Caco-2 (cell line): ENCODE results near the gene RPUSD4. TPM values are rescaled to one million over a fixed set of nuclear protein-coding genes. Genes with fewer than 3 reads are reported as not detected.
A peak's percentile ranks its signal among the peaks of the same experiment; 100 is the strongest.

ENCODE experiments used
- BruUV-seq: library from RNA; stranded (reverse); fragments of 400-500 nt; replicated peaks from 2 replicates; lab custom pipeline; 2021; lab: Mats Ljungman, UMichigan
- CTCF ChIA-PET: fragments of 300-600 bp; sonication (Branson Sonifier 250); formaldehyde crosslinking; loops from one replicate; lab custom pipeline; 2022; ENCODE audit warnings: antibody characterized with exemption; lab: Charles Lee
- POLR2A ChIA-PET: fragments of 300-600 bp; sonication (Branson Sonifier 250); formaldehyde crosslinking; loops from one replicate; lab custom pipeline; 2022; ENCODE audit warnings: antibody characterized with exemption; lab: Charles Lee
- DNase-seq, 2 experiments: peaks; one replicate each; pipeline versions ENCODE4 v3.0.0 to v3.0.0-alpha.2; 2020 to 2022
- H3K27me3 ChIP-seq: replicated peaks from 2 replicates; pipeline ENCODE4 v1.6.0; 2011; ENCODE audit warnings: low read length; ENCODE audit not compliant: control insufficient read depth, insufficient read depth
- H3K36me3 ChIP-seq: 2 replicates; pipeline ENCODE4 v1.5.1; 2011; ENCODE audit warnings: low read length; ENCODE audit not compliant: control insufficient read depth, insufficient read depth
- H3K4me1 ChIP-seq: fragments of 250-450 bp; sonication (Bioruptor Pico); 2 replicates; pipeline ENCODE4 v1.5.1; 2020; ENCODE audit warnings: mild to moderate bottlenecking
- H3K4me3 ChIP-seq: 2 replicates; pipeline ENCODE4 v1.5.1; 2011; ENCODE audit warnings: low read depth, mild to moderate bottlenecking, control low read depth, low read length
- H3K9me3 ChIP-seq: fragments of 250-450 bp; sonication (Bioruptor Pico); 2 replicates; pipeline ENCODE4 v1.5.1; 2020; ENCODE audit warnings: mild to moderate bottlenecking, moderate library complexity
- H3K27ac Mint-ChIP-seq: one replicate; pipeline ENCODE4 v1.8.0; 2022; ENCODE audit warnings: mixed read lengths; ENCODE audit not compliant: unreplicated experiment
- H3K27me3 Mint-ChIP-seq: one replicate; pipeline ENCODE4 v1.8.0; 2022; ENCODE audit warnings: mixed read lengths; ENCODE audit not compliant: insufficient read depth, unreplicated experiment
- H3K36me3 Mint-ChIP-seq: one replicate; pipeline ENCODE4 v1.8.0; 2022; ENCODE audit warnings: mild to moderate bottlenecking, mixed read lengths; ENCODE audit not compliant: insufficient read depth, unreplicated experiment
- H3K4me1 Mint-ChIP-seq: one replicate; pipeline ENCODE4 v1.8.0; 2022; ENCODE audit warnings: low read depth, mixed read lengths; ENCODE audit not compliant: unreplicated experiment
- H3K4me3 Mint-ChIP-seq: one replicate; pipeline ENCODE4 v1.8.0; 2022; ENCODE audit warnings: mild to moderate bottlenecking, moderate library complexity, mixed read lengths; ENCODE audit not compliant: unreplicated experiment
- H3K9me3 Mint-ChIP-seq: one replicate; pipeline ENCODE4 v1.8.0; 2022; ENCODE audit warnings: mixed read lengths; ENCODE audit not compliant: unreplicated experiment
- CTCF ChIP-seq, 2 experiments: fragments of 200-600 bp in 1 of 2; IDR thresholded peaks; 1 replicate in 1 of 2; 2 replicates in 1 of 2; pipeline versions ENCODE4 v1.5.1 to v1.8.0; 2011 to 2022; ENCODE audit warnings: antibody characterized with exemption in 1 of 2, control low read depth in 1 of 2, inconsistent platforms in 1 of 2, low read depth in 1 of 2, low read length in 1 of 2, mild to moderate bottlenecking in 1 of 2, moderate library complexity in 1 of 2; ENCODE audit not compliant: insufficient read depth in 1 of 2, severe bottlenecking in 1 of 2, unreplicated experiment in 1 of 2
- intact Hi-C: fragments of 100-400 bp; cut with micrococcal nuclease; formaldehyde crosslinking; loops from one replicate; pipeline ENCODE4 v1.10.0; 2022; ENCODE audit not compliant: unreplicated experiment
- total RNA-seq: library from RNA; stranded (reverse); gene quantifications from 2 replicates; pipeline ENCODE4 v1.2.3, GENCODE V29; 2022

The RPUSD4 gene
- total RNA-seq, 1 experiment from 2014 or later, result 74.2 TPM

GRCh38 chr11:126188332-126189108 lies 22.9 kb downstream of the RPUSD4 start:
- Mint-ChIP-seq H3K4me3 (no peak overlapping the region), H3K27me3 (no peaks in the 10 kb centered on the region), H3K9me3 (no peaks in the 10 kb centered on the region), H3K36me3 (peaks cover 15% of the 10 kb centered on the region), H3K27ac (no peak overlapping the region), H3K4me1 (no peaks in the 10 kb centered on the region)
- Histone ChIP-seq H3K4me3 (no peak overlapping the region), H3K4me1 (0 out of 2 replicates have a peak, but pooled peaks cover 4% of the 10 kb centered on the region), H3K9me3 (no peaks in the 10 kb centered on the region), H3K27me3 (no peaks in the 10 kb centered on the region), H3K36me3 (peaks cover 8% of the 10 kb centered on the region)
- intact Hi-C loops, result no loop called here
- CTCF ChIA-PET, result no interaction called here
- POLR2A ChIA-PET, result no interaction called here
- no TSS peak for BruUV-seq
- TF ChIP-seq CTCF (IDR thresholded peaks at IDR 0.05; ENCODE audit: insufficient read depth in 1 of 2, low read depth in 1 of 2, low read length in 1 of 2, severe bottlenecking in 1 of 2, unreplicated experiment in 1 of 2), result no peak
- DNase-seq, result no peak

GRCh38 chr11:126186708-126187529 lies 24.5 kb downstream of the RPUSD4 start:
- TF ChIP-seq CTCF (IDR thresholded peaks at IDR 0.05; ENCODE audit: insufficient read depth in 1 of 2, low read depth in 1 of 2, low read length in 1 of 2, severe bottlenecking in 1 of 2, unreplicated experiment in 1 of 2), result peak in 1 of 2 experiments; percentile 21
- no peaks in the 10 kb centered on the region for H3K27me3 ChIP-seq
- intact Hi-C loops, result loop anchor here (2.0 kb wide), 1 partner anchor 46 kb away; no protein-coding TSS in a partner anchor
- Mint-ChIP-seq H3K4me1 (no peaks in the 10 kb centered on the region), H3K27me3 (no peaks in the 10 kb centered on the region), H3K36me3 (peaks cover 3% of the 10 kb centered on the region), H3K4me3 (no peak overlapping the region), H3K27ac (no peak overlapping the region), H3K9me3 (no peaks in the 10 kb centered on the region)
- CTCF ChIA-PET, result interaction anchor here (0.6 to 1.0 kb wide), 2 partner anchors 125 to 174 kb away, joined by 3 read pairs; no protein-coding TSS in a partner anchor
- no TSS peak for BruUV-seq
- peaks cover 3% of the 10 kb centered on the region for H3K36me3 ChIP-seq
- 0 out of 2 replicates have a peak, but pooled peaks cover 4% of the 10 kb centered on the region for H3K4me1 ChIP-seq
- POLR2A ChIA-PET, result no interaction called here
- H3K4me3 ChIP-seq, result no peak overlapping the region
- H3K9me3 ChIP-seq, result no peaks in the 10 kb centered on the region
- DNase-seq, result no peak

GRCh38 chr11:126186025-126186698 lies 25.3 kb downstream of the RPUSD4 start:
- POLR2A ChIA-PET, result no interaction called here
- intact Hi-C loops, result loop anchor here (2.0 kb wide), 1 partner anchor 45 kb away; no protein-coding TSS in a partner anchor
- CTCF ChIA-PET, result no interaction called here

More at GRCh38 chr11:126186025-126186698, 25.3 kb downstream of the RPUSD4 start:
- no peaks in the 10 kb centered on the region for H3K36me3 Mint-ChIP-seq
- H3K4me1 ChIP-seq, result 0 out of 2 replicates have a peak, but pooled peaks cover 4% of the 10 kb centered on the region
- no peak for TF ChIP-seq CTCF (IDR thresholded peaks at IDR 0.05; ENCODE audit: insufficient read depth in 1 of 2, low read depth in 1 of 2, low read length in 1 of 2, severe bottlenecking in 1 of 2, unreplicated experiment in 1 of 2)
- DNase-seq, result no peak
- no peaks in the 10 kb centered on the region for H3K9me3 ChIP-seq
- BruUV-seq, result no TSS peak
- no peak overlapping the region for H3K4me3 Mint-ChIP-seq
- H3K36me3 ChIP-seq, result peaks cover 3% of the 10 kb centered on the region
- H3K27me3 Mint-ChIP-seq, result no peaks in the 10 kb centered on the region
- H3K4me1 Mint-ChIP-seq, result no peaks in the 10 kb centered on the region
- H3K4me3 ChIP-seq, result no peak overlapping the region
- peak overlapping the region; percentile 56 for H3K27ac Mint-ChIP-seq
- H3K9me3 Mint-ChIP-seq, result no peaks in the 10 kb centered on the region
- H3K27me3 ChIP-seq, result no peaks in the 10 kb centered on the region
